HPDE6-E6E7 (cell line): ENCODE measurements around the gene WAPL.

Source experiments
- DNase-seq: peaks from one replicate; pipeline ENCODE4 v3.0.0; 2011; ENCODE audit warnings: missing footprints; ENCODE audit errors: extremely low spot score

WAPL gene

DNA sequence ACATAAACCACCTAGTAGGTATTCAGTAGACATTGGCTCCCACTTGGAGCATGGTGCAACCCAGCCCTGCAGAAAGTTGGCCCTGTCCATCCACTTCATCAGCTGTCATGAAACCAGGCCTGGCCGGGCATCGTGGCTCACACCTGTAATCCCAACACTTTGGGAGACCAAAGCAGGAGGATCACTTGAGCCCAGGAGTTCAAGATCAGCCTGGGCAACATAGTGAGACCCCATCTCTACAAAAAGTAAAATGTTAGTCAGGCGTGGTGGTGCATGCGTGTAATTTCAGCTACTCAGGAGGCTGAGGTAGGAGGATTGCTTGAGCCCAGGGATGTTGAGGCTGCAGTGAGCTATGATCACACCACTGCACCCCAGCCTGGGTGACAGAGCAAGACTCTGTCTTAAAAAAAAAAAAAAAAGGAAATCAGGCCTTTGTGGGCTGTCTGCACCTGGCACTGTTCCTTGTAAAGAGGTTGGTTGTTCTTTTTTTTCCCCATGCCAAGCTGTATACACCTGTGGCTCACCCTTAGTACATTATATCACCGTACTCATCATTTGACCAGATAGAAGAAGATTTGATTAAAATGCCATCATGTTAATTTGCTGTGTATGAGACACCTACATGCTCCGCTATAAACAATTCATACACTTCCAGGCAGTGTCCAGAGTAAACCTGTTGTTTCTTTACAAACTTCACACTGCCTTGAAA, 109.6 kb downstream of the WAPL start:
- DNase-seq = no peak

DNA sequence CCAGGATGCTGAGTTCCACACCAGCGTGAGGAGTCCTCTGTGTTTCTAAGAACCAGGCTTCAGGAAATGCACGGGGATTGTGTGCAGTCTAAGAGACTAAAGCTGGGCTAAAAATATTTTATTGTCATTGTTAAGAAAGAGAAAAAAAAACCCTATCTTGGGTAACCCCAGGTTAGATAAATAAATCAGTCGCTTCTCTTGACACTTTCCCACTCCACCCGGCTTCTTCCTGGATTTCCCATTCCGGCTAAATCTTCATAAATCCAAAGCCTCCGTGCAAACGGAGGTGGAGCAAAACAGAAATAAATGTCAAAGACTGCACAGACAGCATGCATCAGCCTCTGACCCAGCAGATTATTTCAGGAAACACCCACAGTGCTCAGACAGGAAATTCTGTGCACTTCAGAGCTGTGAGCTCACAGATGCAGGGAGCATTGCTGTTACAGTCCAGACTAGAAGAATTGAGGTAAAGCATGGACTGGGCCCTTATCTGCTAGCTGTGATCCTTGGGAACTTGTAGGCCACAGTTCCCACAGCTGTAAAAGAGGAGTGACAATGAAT, 110.2 kb downstream of the WAPL start:
- no peak for DNase-seq

GRCh38 chr10:86410542-86411124, 111.0 kb downstream of the WAPL start:
- no peak for DNase-seq

DNA sequence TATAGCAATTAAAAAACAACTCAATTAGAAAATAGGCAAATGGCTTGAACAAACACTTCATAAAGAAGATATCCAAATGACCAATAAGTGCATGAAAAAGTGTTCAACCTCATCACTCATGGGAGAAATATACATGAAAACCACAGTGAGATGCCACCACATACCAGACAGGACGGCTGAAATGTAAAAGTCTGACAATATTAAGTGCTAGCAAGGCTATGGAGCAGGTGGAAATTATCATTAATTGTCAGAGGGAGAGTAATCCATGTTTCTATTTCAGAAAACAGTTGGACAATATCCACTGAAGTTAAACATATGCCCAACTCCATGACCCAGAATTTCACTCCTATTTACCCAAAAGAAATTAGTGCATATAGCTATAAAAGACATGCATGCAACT, 112.4 kb downstream of the WAPL start:
- DNase-seq = no peak

DNA sequence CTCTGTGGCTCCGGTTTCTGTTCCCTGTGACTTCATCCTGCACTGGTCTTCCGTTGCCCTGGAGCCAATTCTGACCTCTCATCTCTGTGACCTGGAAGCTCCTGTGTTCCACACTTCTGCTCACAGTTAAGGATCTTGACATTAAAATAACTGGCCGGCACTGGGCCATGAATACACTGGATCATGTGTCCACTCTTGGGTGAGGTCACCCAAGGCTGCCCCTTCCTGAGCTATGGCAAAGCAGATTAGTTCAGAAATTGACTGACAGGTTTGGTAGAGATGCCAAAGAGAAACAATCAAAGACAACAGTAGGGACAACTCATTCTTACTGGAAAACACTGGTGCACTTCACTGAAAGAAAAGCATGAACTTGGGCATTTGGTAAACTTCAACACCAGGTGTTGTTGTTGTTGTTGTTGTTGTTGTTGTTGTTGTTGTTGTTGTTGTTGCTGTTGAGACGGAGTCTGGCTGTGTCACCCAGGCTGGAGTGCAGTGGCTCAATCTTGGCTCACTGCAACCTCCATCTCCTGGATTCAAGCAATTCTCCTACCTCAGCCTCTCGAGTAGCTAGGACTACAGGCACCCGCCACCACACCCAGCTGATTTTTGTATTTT, 118.3 kb downstream of the WAPL start:
- no peak for DNase-seq

GRCh38 chr10:86402283-86402941, 119.2 kb downstream of the WAPL start:
- DNase-seq = no peak

GRCh38 chr10:86401588-86402282, 119.9 kb downstream of the WAPL start:
- DNase-seq = peak; percentile 33

DNA sequence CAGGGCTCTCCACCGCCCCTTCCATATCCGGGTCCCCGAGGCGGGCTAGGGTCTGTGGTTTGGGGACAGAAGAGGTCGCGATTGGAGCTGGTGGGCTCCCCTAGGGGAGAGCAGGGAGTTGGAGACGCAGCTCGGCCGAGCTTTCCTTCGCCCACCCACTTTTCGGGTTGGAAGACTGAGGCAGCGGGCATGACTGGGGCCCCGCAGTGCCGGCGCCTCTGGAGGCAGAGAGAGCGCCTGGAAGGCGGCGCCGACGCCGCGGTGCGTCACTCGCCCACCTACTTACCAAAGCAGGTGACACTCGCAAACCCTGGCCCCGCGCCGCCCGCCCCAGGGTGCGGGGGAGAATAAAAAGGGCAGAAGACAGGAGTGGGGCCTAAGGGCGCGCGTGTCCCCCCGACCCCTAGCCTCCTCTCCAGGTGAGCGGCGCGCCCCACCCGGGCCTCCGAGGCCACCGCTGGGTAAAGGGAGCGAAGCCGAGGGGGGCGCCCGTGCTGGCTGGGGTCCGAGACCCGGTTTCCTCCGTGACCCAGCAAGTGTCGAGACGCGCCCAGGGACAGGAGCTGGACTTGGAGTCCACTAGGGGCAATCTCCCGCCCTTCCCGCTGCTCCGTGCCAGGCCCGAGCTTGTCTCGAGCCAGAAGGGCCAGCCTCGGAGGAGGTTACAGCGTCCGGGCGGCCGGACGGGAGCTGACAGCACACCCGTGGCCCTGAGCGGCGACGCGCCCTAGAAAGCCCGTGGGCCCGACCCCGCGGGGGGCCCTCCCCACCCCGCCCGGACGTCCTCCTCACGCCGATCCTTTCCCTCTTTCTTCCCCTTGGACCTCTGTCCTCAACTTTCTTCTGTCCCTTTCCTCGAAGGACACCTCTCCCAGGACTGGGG, 120.6 kb downstream of the WAPL start:
- peak; percentile 43 for DNase-seq

GRCh38 chr10:86399879-86400704, 121.5 kb downstream of the WAPL start:
- peak; percentile 94 for DNase-seq

- DNase-seq = no peak
Measured at GRCh38 chr10:86399514-86399878, 122.1 kb downstream of the WAPL start.

DNA sequence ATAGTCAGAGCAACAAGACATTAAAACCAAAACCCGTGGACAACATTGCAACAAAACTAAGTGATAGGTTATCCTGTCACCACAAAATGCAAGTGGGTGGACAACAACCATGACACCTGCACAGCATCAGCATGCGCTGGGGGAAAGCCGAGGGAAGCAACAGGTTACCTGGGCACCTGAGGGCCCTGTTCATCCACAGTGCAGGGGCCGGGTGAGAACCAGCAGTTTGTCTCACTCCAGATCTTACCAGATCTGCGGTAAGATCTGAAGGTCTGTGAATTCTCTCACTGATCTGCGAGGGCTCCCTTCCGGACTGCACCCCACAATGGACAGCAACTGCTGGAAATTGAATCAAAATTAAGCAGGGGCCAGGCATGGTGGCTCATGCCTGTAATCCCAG, 124.5 kb downstream of the WAPL start:
- DNase-seq = no peak

GRCh38 chr10:86393862-86394455, 127.6 kb downstream of the WAPL start:
- no peak for DNase-seq

- no peak for DNase-seq
Measured at GRCh38 chr10:86393362-86393761, 128.2 kb downstream of the WAPL start.

- DNase-seq = no peak
Measured at GRCh38 chr10:86392723-86393094, 128.9 kb downstream of the WAPL start.

GRCh38 chr10:86391986-86392722, 129.4 kb downstream of the WAPL start:
- no peak for DNase-seq

- no peak for DNase-seq
Measured at GRCh38 chr10:86391236-86391840, 130.3 kb downstream of the WAPL start.

DNA sequence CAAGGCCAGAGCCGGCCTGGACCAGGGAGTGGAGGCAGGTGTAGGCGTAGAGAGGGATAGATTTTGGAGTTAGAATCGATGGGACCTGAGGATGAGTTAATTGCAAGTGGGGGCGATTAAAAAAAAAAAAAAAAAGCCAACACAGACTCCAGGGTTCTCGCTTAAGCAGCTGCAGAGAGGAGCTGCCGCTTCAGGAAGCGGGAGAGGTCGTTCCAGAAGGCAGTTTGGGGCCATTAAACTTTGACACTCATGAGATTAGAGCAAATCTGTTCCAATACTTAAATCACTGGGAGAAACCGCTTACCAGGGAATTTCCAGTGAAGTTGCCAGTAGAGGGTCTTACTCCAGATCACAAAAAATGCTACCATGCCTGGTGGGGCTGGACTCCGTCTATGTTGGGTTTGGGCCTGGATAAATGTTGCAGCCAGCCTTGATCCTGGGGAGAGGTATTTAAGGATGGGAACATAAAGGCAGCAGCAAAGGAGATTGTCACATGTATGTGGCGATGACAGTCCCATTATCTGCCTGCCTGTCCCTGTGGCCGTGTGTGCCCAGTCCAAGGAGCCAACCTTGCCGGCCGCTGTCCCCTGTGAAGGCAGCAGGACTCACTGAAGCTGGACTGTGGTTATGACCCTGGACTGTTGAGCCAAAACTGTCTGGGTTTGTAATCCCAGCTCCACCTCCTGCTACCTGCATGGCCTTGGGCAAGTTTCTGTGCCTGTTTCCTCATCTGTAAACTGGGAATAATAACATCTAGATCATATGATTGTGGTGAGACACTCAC, 131.1 kb downstream of the WAPL start:
- no peak for DNase-seq
